SK-N-SH (cell line): ENCODE data around the gene SRGAP3. TPM values are rescaled to one million over a fixed set of nuclear protein-coding genes. Genes with fewer than 3 reads are reported as not detected.

Experiments used
- CTCF ChIA-PET: fragments of 300-600, 350-600 bp; formaldehyde crosslinking; extraction: SDS; loops from one replicate; lab custom pipeline; 2021; lab: Yijun Ruan, JAX
- POLR2A ChIA-PET: fragments of 350-600 bp; sonication (Branson Sonifier 250); formaldehyde crosslinking; extraction: SDS; loops from one replicate; lab custom pipeline; 2020; ENCODE audit warnings: antibody characterized with exemption, inconsistent platforms; lab: Yijun Ruan, JAX
- DNase-seq: peaks from one replicate; pipeline ENCODE4 v3.0.0; 2012
- H2AFZ ChIP-seq: fragments of 200-600 bp; sonication (generic); 2 replicates; pipeline ENCODE4 v1.8.1; 2016; ENCODE audit warnings: antibody characterized with exemption, mild to moderate bottlenecking, low read depth
- H3F3A ChIP-seq: fragments of 200-600 bp; sonication (generic); replicated peaks from 2 replicates; pipeline ENCODE3; 2016; ENCODE audit warnings: antibody characterized with exemption, mild to moderate bottlenecking; ENCODE audit not compliant: insufficient read depth
- H3K27ac ChIP-seq, 2 experiments: fragments of 200-500 bp in 1 of 2; fragments of 200-600 bp in 1 of 2; sonication (Bioruptor generic) in 1 of 2; sonication (generic), shearing (Covaris generic) in 1 of 2; 2 replicates each; pipeline versions ENCODE4 v1.5.1 to v1.6.1; 2014 to 2016; ENCODE audit warnings: low read depth in 2 of 2, inconsistent platforms in 1 of 2, low read length in 1 of 2, mild to moderate bottlenecking in 1 of 2, mixed read lengths in 1 of 2
- H3K27me3 ChIP-seq: fragments of 200-600 bp; sonication (generic), shearing (Covaris generic); 2 replicates; pipeline ENCODE4 v1.6.1; 2016; ENCODE audit warnings: mixed run types; ENCODE audit not compliant: insufficient read depth
- H3K36me3 ChIP-seq, 2 experiments: fragments of 200-500 bp in 1 of 2; fragments of 200-600 bp in 1 of 2; sonication (Bioruptor generic) in 1 of 2; sonication (generic) in 1 of 2; replicated peaks in 1 of 2; 2 replicates each; pipeline versions ENCODE3 to v1.5.1; 2014 to 2016; ENCODE audit warnings: low read length in 1 of 2, mild to moderate bottlenecking in 1 of 2; ENCODE audit not compliant: insufficient read depth in 2 of 2, control insufficient read depth in 1 of 2
- H3K4me1 ChIP-seq, 2 experiments: fragments of 200-500 bp in 1 of 2; fragments of 200-600 bp in 1 of 2; sonication (Bioruptor generic) in 1 of 2; sonication (generic), shearing (Covaris generic) in 1 of 2; 2 replicates each; pipeline versions ENCODE4 v1.5.1 to v1.6.1; 2014 to 2016; ENCODE audit warnings: low read depth in 1 of 2, low read length in 1 of 2, mixed run types in 1 of 2; ENCODE audit not compliant: insufficient read depth in 2 of 2, control insufficient read depth in 1 of 2
- H3K4me2 ChIP-seq: fragments of 200-600 bp; sonication (generic), shearing (Covaris generic); 2 replicates; pipeline ENCODE4 v1.6.1; 2017; ENCODE audit warnings: mixed run types
- H3K4me3 ChIP-seq, 2 experiments: fragments of 200-500 bp in 1 of 2; fragments of 200-600 bp in 1 of 2; sonication (Bioruptor generic) in 1 of 2; sonication (generic), shearing (Covaris generic) in 1 of 2; 2 replicates each; pipeline versions ENCODE4 v1.5.1 to v1.8.1; 2014 to 2016; ENCODE audit warnings: low read depth in 2 of 2, inconsistent platforms in 1 of 2, low read length in 1 of 2, mild to moderate bottlenecking in 1 of 2, mixed read lengths in 1 of 2, moderate library complexity in 1 of 2
- H3K79me2 ChIP-seq: fragments of 200-600 bp; sonication (generic); 2 replicates; pipeline ENCODE4 v1.8.1; 2017; ENCODE audit warnings: mild to moderate bottlenecking; ENCODE audit not compliant: insufficient read depth
- H3K9ac ChIP-seq: fragments of 200-600 bp; sonication (generic); 2 replicates; pipeline ENCODE4 v1.6.1; 2017; ENCODE audit warnings: mixed run types
- H3K9me2 ChIP-seq: fragments of 200-600 bp; sonication (generic); 2 replicates; pipeline ENCODE4 v1.6.1; 2017; ENCODE audit warnings: mixed run types
- H3K9me3 ChIP-seq: fragments of 200-600 bp; sonication (generic); 2 replicates; pipeline ENCODE4 v1.6.1; 2017; ENCODE audit warnings: mixed run types, mild to moderate bottlenecking, moderate library complexity
- H4K20me1 ChIP-seq: fragments of 200-600 bp; sonication (generic); 2 replicates; pipeline ENCODE4 v1.6.1; 2017; ENCODE audit warnings: mild to moderate bottlenecking, mixed run types; ENCODE audit not compliant: insufficient read depth
- CTCF ChIP-seq: fragments of 200-600 bp; sonication (generic); IDR thresholded peaks from 2 replicates; pipeline ENCODE4 v1.6.1; 2017; ENCODE audit warnings: antibody characterized with exemption, mild to moderate bottlenecking, moderate library complexity
- ELF1 ChIP-seq: IDR thresholded peaks from 2 replicates; pipeline ENCODE4 v1.4.0; 2012
- GABPA ChIP-seq: IDR thresholded peaks from 2 replicates; pipeline ENCODE4 v1.4.0; 2012; ENCODE audit warnings: low read depth, mild to moderate bottlenecking
- JUND ChIP-seq: IDR thresholded peaks from 2 replicates; pipeline ENCODE4 v1.4.0; 2012
- MEF2A ChIP-seq: IDR thresholded peaks from 2 replicates; pipeline ENCODE4 v1.4.0; 2012; ENCODE audit warnings: low read depth, borderline replicate concordance
- NFIC ChIP-seq: IDR thresholded peaks from 2 replicates; pipeline ENCODE4 v1.4.0; 2012; ENCODE audit warnings: borderline replicate concordance
- NRF1 ChIP-seq: IDR thresholded peaks from 2 replicates; pipeline ENCODE4 v1.6.1; 2012; ENCODE audit warnings: low read depth, mild to moderate bottlenecking, low read length
- PBX3 ChIP-seq: IDR thresholded peaks from 2 replicates; pipeline ENCODE4; 2012
- POLR2AphosphoS5 ChIP-seq: IDR thresholded peaks from 2 replicates; pipeline ENCODE4 v1.6.1; 2012; ENCODE audit warnings: low read depth, low read length
- RCOR1 ChIP-seq: fragments of 150-350 bp; IDR thresholded peaks from 2 replicates; pipeline ENCODE4 v1.6.1; 2017; ENCODE audit warnings: antibody characterized with exemption, low read length
- REST ChIP-seq: IDR thresholded peaks from 2 replicates; pipeline ENCODE4 v1.6.1; 2012; ENCODE audit warnings: mild to moderate bottlenecking, low read depth, low read length, moderate library complexity
- RXRA ChIP-seq: IDR thresholded peaks from 2 replicates; pipeline ENCODE4 v1.4.0; 2012; ENCODE audit warnings: low read depth, mild to moderate bottlenecking, borderline replicate concordance
- SIN3A ChIP-seq: IDR thresholded peaks from 2 replicates; pipeline ENCODE4 v1.6.1; 2012; ENCODE audit warnings: low read depth, mild to moderate bottlenecking, low read length, moderate library complexity, borderline replicate concordance
- TAF1 ChIP-seq: IDR thresholded peaks from 2 replicates; pipeline ENCODE4 v1.6.1; 2012; ENCODE audit warnings: low read depth, mild to moderate bottlenecking, low read length, moderate library complexity, borderline replicate concordance
- TCF12 ChIP-seq: IDR thresholded peaks from 2 replicates; pipeline ENCODE4 v1.4.0; 2012
- TEAD4 ChIP-seq: IDR thresholded peaks from 2 replicates; pipeline ENCODE4 v1.4.0; 2012; ENCODE audit warnings: mild to moderate bottlenecking, borderline replicate concordance; ENCODE audit not compliant: insufficient read depth
- ZBTB33 ChIP-seq: IDR thresholded peaks from 2 replicates; pipeline ENCODE4 v1.4.0; 2012; ENCODE audit warnings: low read depth, borderline replicate concordance
- WGBS: methylation state at CpG from one replicate; pipeline ENCODE4 v1.1.6; 2017; ENCODE audit warnings: low lambda C conversion rate; 5-methylcytosine and 5-hydroxymethylcytosine counted together
- polyA plus RNA-seq, 3 experiments: library from polyadenylated mRNA; depleted of rRNA; stranded (reverse); fragments of >200 nt; gene quantifications; 2 replicates each; pipeline ENCODE4 v1.2.3, GENCODE V29; 2012

Gene SRGAP3
- polyA plus RNA-seq, 1 of the 3 experiments (the other 2 are of a cell fraction), result 2.8 TPM

- H3K79me2 ChIP-seq, result no peaks in the 10 kb centered on the region
- 60% methylated on average over 5 of the region's 5 CpGs for WGBS
- H3K9ac ChIP-seq, result no peak overlapping the region
- no peak overlapping the region for H2AFZ ChIP-seq
- H3K4me3 ChIP-seq, result no peak overlapping the region
- no peak for DNase-seq
- H3K4me2 ChIP-seq, result no peak overlapping the region
- TF ChIP-seq NFIC (no peak), NRF1 (no peak), ZBTB33 (no peak), POLR2AphosphoS5 (no peak), TEAD4 (no peak), CTCF (no peak), MEF2A (no peak), JUND (no peak), REST (no peak), PBX3 (no peak), GABPA (no peak), RXRA (no peak), ELF1 (no peak), RCOR1 (no peak), SIN3A (no peak), TAF1 (no peak), TCF12 (no peak)
- no peak overlapping the region for H3K27ac ChIP-seq
- no peaks in the 10 kb centered on the region for H3K36me3 ChIP-seq
- H3K9me2 ChIP-seq, result no peaks in the 10 kb centered on the region
- no peaks in the 10 kb centered on the region for H4K20me1 ChIP-seq
- no peaks in the 10 kb centered on the region for H3K27me3 ChIP-seq
- POLR2A ChIA-PET, result no interaction called here
- peaks cover 0 to under 1% of the 10 kb centered on the region in 2 experiments; a peak in 1 of 4 replicates for H3K4me1 ChIP-seq
- CTCF ChIA-PET, result no interaction called here
- no peaks in the 10 kb centered on the region for H3F3A ChIP-seq
- H3K9me3 ChIP-seq, result no peaks in the 10 kb centered on the region
Observed at GRCh38 chr3:9165421-9165820, 84.0 kb downstream of the SRGAP3 start.
